OCI-LY1 (cell line): ENCODE data around the gene HBP1.

Source experiments
- H2AFZ ChIP-seq: fragments of 200-600 bp; sonication (generic), shearing (Covaris generic); 2 replicates; pipeline ENCODE4 v1.6.0; 2014; ENCODE audit warnings: antibody characterized with exemption, mild to moderate bottlenecking, low read length
- H3F3A ChIP-seq: fragments of 200-600 bp; sonication (generic), shearing (Covaris generic); 2 replicates; pipeline ENCODE4 v1.6.0; 2014; ENCODE audit warnings: mild to moderate bottlenecking, antibody characterized with exemption, low read length, moderate library complexity; ENCODE audit not compliant: insufficient read depth
- H3K27ac ChIP-seq: fragments of 200-600 bp; sonication (generic); 2 replicates; pipeline ENCODE4 v1.5.1; 2014; ENCODE audit warnings: low read length, mixed run types, mild to moderate bottlenecking, low read depth; ENCODE audit not compliant: poor library complexity, severe bottlenecking
- H3K27me3 ChIP-seq: fragments of 200-600 bp; sonication (generic); 2 replicates; pipeline ENCODE4 v1.6.0; 2014; ENCODE audit warnings: antibody characterized with exemption, mild to moderate bottlenecking, low read length, moderate library complexity; ENCODE audit not compliant: insufficient read depth
- H3K36me3 ChIP-seq: fragments of 200-600 bp; sonication (generic); 2 replicates; pipeline ENCODE4 v1.6.1; 2014; ENCODE audit warnings: mild to moderate bottlenecking, antibody characterized with exemption, low read length, moderate library complexity, mixed read lengths; ENCODE audit not compliant: insufficient read depth
- H3K4me1 ChIP-seq: fragments of 200-600 bp; sonication (generic); 2 replicates; pipeline ENCODE4 v1.5.1; 2014; ENCODE audit warnings: mild to moderate bottlenecking, low read length, moderate library complexity; ENCODE audit not compliant: insufficient read depth, severe bottlenecking
- H3K4me2 ChIP-seq: fragments of 200-600 bp; sonication (generic), shearing (Covaris generic); 2 replicates; pipeline ENCODE4 v1.6.1; 2014; ENCODE audit warnings: low read length
- H3K4me3 ChIP-seq: fragments of 200-600 bp; sonication (generic); 2 replicates; pipeline ENCODE4 v1.5.1; 2014; ENCODE audit warnings: low read length, low read depth, mild to moderate bottlenecking, mixed read lengths; ENCODE audit not compliant: poor library complexity, severe bottlenecking
- H3K79me2 ChIP-seq: fragments of 200-600 bp; shearing (Covaris generic); 2 replicates; pipeline ENCODE4 v1.6.1; 2016; ENCODE audit warnings: mixed run types, low read length, mixed read lengths; ENCODE audit not compliant: insufficient read depth
- H3K9ac ChIP-seq: fragments of 200-600 bp; sonication (generic), shearing (Covaris generic); 2 replicates; pipeline ENCODE4 v1.6.1; 2014; ENCODE audit warnings: mild to moderate bottlenecking, low read length, mixed read lengths
- H3K9me2 ChIP-seq: fragments of 200-600 bp; sonication (generic), shearing (Covaris generic); 2 replicates; pipeline ENCODE4 v1.6.1; 2014; ENCODE audit warnings: low read depth, mild to moderate bottlenecking, low read length, mixed read lengths
- H3K9me3 ChIP-seq: fragments of 200-600 bp; shearing (Covaris generic); 2 replicates; pipeline ENCODE4 v1.6.1; 2014; ENCODE audit warnings: low read length, mixed read lengths
- H4K20me1 ChIP-seq: fragments of 200-600 bp; sonication (generic), shearing (Covaris generic); 2 replicates; pipeline ENCODE4 v1.6.0; 2016; ENCODE audit warnings: mild to moderate bottlenecking, low read length; ENCODE audit not compliant: insufficient read depth
- CTCF ChIP-seq: fragments of 200-600 bp; sonication (generic), shearing (Covaris generic); IDR thresholded peaks from 2 replicates; pipeline ENCODE4 v1.5.1; 2017; ENCODE audit warnings: mild to moderate bottlenecking, antibody characterized with exemption, low read length, moderate library complexity, mixed read lengths
- EZH2 ChIP-seq: fragments of 200-600 bp; sonication (generic), shearing (Covaris generic); IDR thresholded peaks from 2 replicates; pipeline ENCODE4 v1.8.0; 2017; ENCODE audit warnings: borderline replicate concordance, mixed run types, mild to moderate bottlenecking, antibody characterized with exemption, low read length, moderate library complexity, mixed read lengths

Gene HBP1

GRCh38 chr7:107168233-107169119 lies at the start of gene HBP1:
TSS of gene HBP1 (plus strand) at chr7:107169003. CDS start at chr7:107179894, 10,891 bp downstream.
- peaks cover 24% of the 10 kb centered on the region for H3K4me1 ChIP-seq
- peak within 1 kb of the TSS; percentile 81 for H3K4me2 ChIP-seq
- no peaks in the 10 kb centered on the region for H3K9me3 ChIP-seq
- H3K79me2 ChIP-seq = peaks cover 33% of the 10 kb centered on the region
- peak within 1 kb of the TSS; percentile 87 for H3K4me3 ChIP-seq
- peak within 1 kb of the TSS; percentile 74 for H3K9ac ChIP-seq
- no peaks in the 10 kb centered on the region for H4K20me1 ChIP-seq
- H3K9me2 ChIP-seq = no peaks in the 10 kb centered on the region
- peaks cover 5% of the 10 kb centered on the region; the same call in 1 of the 2 replicates for H3K36me3 ChIP-seq
- H3F3A ChIP-seq = no peaks in the 10 kb centered on the region
- H3K27me3 ChIP-seq = no peaks in the 10 kb centered on the region
- peak within 1 kb of the TSS; percentile 98 for H2AFZ ChIP-seq
- TF ChIP-seq CTCF (no peak), EZH2 (no peak)
- H3K27ac ChIP-seq = peak within 1 kb of the TSS; percentile 93

- Histone ChIP-seq H3K4me2 (no peak overlapping the region), H4K20me1 (no peaks in the 10 kb centered on the region), H3K36me3 (no peaks in the 10 kb centered on the region), H3K4me3 (no peak overlapping the region), H3F3A (no peaks in the 10 kb centered on the region), H3K27me3 (0 out of 2 replicates have a peak, but pooled peaks cover 2% of the 10 kb centered on the region), H3K9me2 (no peaks in the 10 kb centered on the region), H3K79me2 (no peaks in the 10 kb centered on the region), H3K4me1 (no peaks in the 10 kb centered on the region), H3K27ac (no peak overlapping the region), H3K9ac (no peak overlapping the region), H2AFZ (no peak overlapping the region), H3K9me3 (no peaks in the 10 kb centered on the region)
- TF ChIP-seq EZH2 (no peak), CTCF (no peak)
Observed at GRCh38 chr7:107119376-107120105, 49.3 kb upstream of the HBP1 start.

- Histone ChIP-seq H3K4me3 (no peak overlapping the region), H4K20me1 (no peaks in the 10 kb centered on the region), H3K9me2 (no peaks in the 10 kb centered on the region), H2AFZ (no peak overlapping the region), H3K9me3 (no peaks in the 10 kb centered on the region), H3K79me2 (no peaks in the 10 kb centered on the region), H3K27me3 (no peaks in the 10 kb centered on the region), H3F3A (no peaks in the 10 kb centered on the region), H3K4me2 (no peak overlapping the region), H3K36me3 (no peaks in the 10 kb centered on the region), H3K27ac (no peak overlapping the region), H3K4me1 (no peaks in the 10 kb centered on the region), H3K9ac (no peak overlapping the region)
- TF ChIP-seq EZH2 (no peak), CTCF (no peak)
Observed at GRCh38 chr7:107122486-107122911, 46.3 kb upstream of the HBP1 start.
